HEK293T (cell line): ENCODE data around the gene RNF213.

Experiments
- ARNT ChIP-seq: fragments of 450-650 bp; IDR thresholded peaks from 2 replicates; pipeline ENCODE4 v1.6.1; 2017; ENCODE audit warnings: mild to moderate bottlenecking
- BHLHE40 ChIP-seq: fragments of 450-650 bp; IDR thresholded peaks from 2 replicates; pipeline ENCODE4 v1.6.1; 2016; ENCODE audit warnings: mild to moderate bottlenecking, moderate library complexity, borderline replicate concordance
- CTBP1 ChIP-seq: fragments of 450-650 bp; IDR thresholded peaks from 2 replicates; pipeline ENCODE4 v1.6.1; 2016; ENCODE audit warnings: borderline replicate concordance
- FOXA1 ChIP-seq: fragments of 450-650 bp; IDR thresholded peaks from 2 replicates; pipeline ENCODE4 v1.6.1; 2016; ENCODE audit warnings: mild to moderate bottlenecking
- FOXK2 ChIP-seq: fragments of 450-650 bp; IDR thresholded peaks from 2 replicates; pipeline ENCODE4 v1.6.1; 2016; ENCODE audit warnings: mild to moderate bottlenecking
- NFRKB ChIP-seq: fragments of 450-650 bp; IDR thresholded peaks from 2 replicates; pipeline ENCODE4 v1.6.1; 2016; ENCODE audit warnings: mild to moderate bottlenecking, moderate library complexity
- SP1 ChIP-seq: fragments of 450-650 bp; IDR thresholded peaks from 2 replicates; pipeline ENCODE4 v1.6.1; 2017
- SUZ12 ChIP-seq: fragments of 450-650 bp; IDR thresholded peaks from 2 replicates; pipeline ENCODE4 v1.6.1; 2016; ENCODE audit warnings: mild to moderate bottlenecking
- TARDBP ChIP-seq: fragments of 450-650 bp; IDR thresholded peaks from 2 replicates; pipeline ENCODE4 v1.6.1; 2016

DNA sequence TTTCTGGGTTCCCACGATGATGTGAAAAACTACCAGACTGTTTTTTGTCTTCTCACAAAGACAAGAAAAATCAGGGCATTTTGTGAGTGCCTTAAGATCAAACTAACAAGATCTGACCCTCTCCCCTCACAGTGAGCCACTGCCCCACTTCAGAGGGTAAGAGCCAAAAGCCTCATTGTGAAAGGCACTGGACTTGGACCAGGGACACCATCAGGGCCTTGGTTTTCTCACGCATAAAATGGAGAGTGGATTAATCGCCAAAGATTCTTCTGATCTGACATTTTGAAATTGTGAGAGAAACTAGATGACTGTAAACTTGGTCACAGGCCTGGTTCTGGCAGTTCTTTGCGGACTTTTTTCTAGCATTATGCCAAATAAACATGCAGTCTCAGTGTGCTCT, 133.3 kb downstream of the RNF213 start:
- no peak for TF ChIP-seq SP1
- TF ChIP-seq NFRKB, result no peak
- no peak for TF ChIP-seq ARNT
- no peak for TF ChIP-seq CTBP1
- TF ChIP-seq FOXA1, result no peak
- TF ChIP-seq TARDBP, result no peak
- TF ChIP-seq FOXK2, result no peak
- TF ChIP-seq BHLHE40, result no peak
- no peak for TF ChIP-seq SUZ12
